ENCODE measurements around the gene CLTA. TPM values are rescaled to one million over a fixed set of nuclear protein-coding genes. Genes with fewer than 3 reads are reported as not detected.

The CLTA gene
- total RNA-seq, 1 experiment from 2014 or later, result 760 TPM

GRCh38 chr9:36163049-36163785 lies 27.5 kb upstream of the CLTA start:
- CTCF ChIA-PET, result interaction anchor here (0.6 to 4.8 kb wide), 5 partner anchors 14 to 290 kb away, joined by 3 to 37 read pairs (median 3); no protein-coding TSS in a partner anchor
- Histone ChIP-seq H3K27me3 (ENCODE audit: control insufficient read depth, insufficient read depth, low read length) (no peaks in the 10 kb centered on the region), H3K4me1 (ENCODE audit: control insufficient read depth, insufficient read depth, low read length) (peaks cover 11% of the 10 kb centered on the region; the same call in 1 of the 2 replicates), H3K9me3 (ENCODE audit: control insufficient read depth, insufficient read depth, low read depth, low read length) (no peaks in the 10 kb centered on the region), H3K4me3 (ENCODE audit: low read depth in 2 of 2, low read length in 2 of 2) (no peak overlapping the region), H3K36me3 (ENCODE audit: control insufficient read depth, insufficient read depth, low read length) (no peaks in the 10 kb centered on the region), H3K27ac (ENCODE audit: low read length) (no peak overlapping the region)
- POLR2A ChIA-PET, result interaction anchor here (1.1 kb wide), 1 partner anchor 27 kb away, joined by 4 read pairs; the partner anchor contains the start of gene CLTA
- DNase-seq (ENCODE audit: low read depth, low spot score) (no peak), ATAC-seq (no peak)
- TF ChIP-seq SIN3A (IDR thresholded peaks at IDR 0.05; ENCODE audit: borderline replicate concordance, insufficient read depth, low read depth, low read length) (no peak), TCF7L2 (IDR thresholded peaks at IDR 0.05; ENCODE audit: low read depth, low read length) (no peak), REST (IDR thresholded peaks at IDR 0.05; ENCODE audit: insufficient read depth in 1 of 2, low read depth in 2 of 2, low read length in 1 of 2) (no peak), CTCF (IDR thresholded peaks at IDR 0.05) (no peak)
- in situ Hi-C loops (cut with HindIII; ENCODE audit: low pct_unique_long_range_greater_than_20kb, low sequenced_read_pairs), result no loop called here
- intact Hi-C loops (cut with micrococcal nuclease; ENCODE audit: unreplicated experiment), result no loop called here
- BruUV-seq (replicated peaks), result no TSS peak

GRCh38 chr9:36163786-36164170 lies 26.9 kb upstream of the CLTA start:
- Histone ChIP-seq H3K4me1 (ENCODE audit: control insufficient read depth, insufficient read depth, low read length) (peaks cover 11% of the 10 kb centered on the region; the same call in 1 of the 2 replicates), H3K27ac (ENCODE audit: low read length) (no peak overlapping the region), H3K9me3 (ENCODE audit: control insufficient read depth, insufficient read depth, low read depth, low read length) (no peaks in the 10 kb centered on the region), H3K4me3 (ENCODE audit: low read depth in 2 of 2, low read length in 2 of 2) (no peak overlapping the region), H3K36me3 (ENCODE audit: control insufficient read depth, insufficient read depth, low read length) (no peaks in the 10 kb centered on the region), H3K27me3 (ENCODE audit: control insufficient read depth, insufficient read depth, low read length) (no peaks in the 10 kb centered on the region)
- ATAC-seq (no peak), DNase-seq (ENCODE audit: low read depth, low spot score) (no peak)
- in situ Hi-C loops (cut with HindIII; ENCODE audit: low pct_unique_long_range_greater_than_20kb, low sequenced_read_pairs) (no loop called here), intact Hi-C loops (cut with micrococcal nuclease; ENCODE audit: unreplicated experiment) (no loop called here)
- TF ChIP-seq REST (IDR thresholded peaks at IDR 0.05; ENCODE audit: insufficient read depth in 1 of 2, low read depth in 2 of 2, low read length in 1 of 2), result no peak
- no peak for TF ChIP-seq CTCF (IDR thresholded peaks at IDR 0.05)
- no peak for TF ChIP-seq TCF7L2 (IDR thresholded peaks at IDR 0.05; ENCODE audit: low read depth, low read length)
- TF ChIP-seq SIN3A (IDR thresholded peaks at IDR 0.05; ENCODE audit: borderline replicate concordance, insufficient read depth, low read depth, low read length), result no peak
- no peak for TF ChIP-seq POLR2AphosphoS5 (IDR thresholded peaks at IDR 0.05; ENCODE audit: low read depth, low read length)
- ChIA-PET POLR2A (interaction anchor here (1.1 kb wide), 2 partner anchors 17 to 26 kb away, joined by 4 read pairs; partner anchors contain the start of gene CLTA), CTCF (interaction anchor here (0.6 to 4.8 kb wide), 4 partner anchors 15 to 239 kb away, joined by 3 to 37 read pairs (median 3); no protein-coding TSS in a partner anchor)
- no TSS peak for BruUV-seq (replicated peaks)
